HG02571 (cell line): ENCODE results near the gene SLC4A1.

Source experiments
- ATAC-seq: cut with Tn5 transposase; IDR thresholded peaks from one replicate; pipeline ENCODE4 v1.9.1; 2021; ENCODE audit warnings: mild to moderate bottlenecking, moderate library complexity; ENCODE audit not compliant: unreplicated experiment

Gene SLC4A1

GRCh38 chr17:44207319-44207718 is 60.6 kb downstream of the SLC4A1 start:
- ATAC-seq = no peak

GRCh38 chr17:44206825-44207155 is 61.1 kb downstream of the SLC4A1 start:
- no peak for ATAC-seq

GRCh38 chr17:44205962-44206824 is 61.7 kb downstream of the SLC4A1 start:
- ATAC-seq = no peak

DNA sequence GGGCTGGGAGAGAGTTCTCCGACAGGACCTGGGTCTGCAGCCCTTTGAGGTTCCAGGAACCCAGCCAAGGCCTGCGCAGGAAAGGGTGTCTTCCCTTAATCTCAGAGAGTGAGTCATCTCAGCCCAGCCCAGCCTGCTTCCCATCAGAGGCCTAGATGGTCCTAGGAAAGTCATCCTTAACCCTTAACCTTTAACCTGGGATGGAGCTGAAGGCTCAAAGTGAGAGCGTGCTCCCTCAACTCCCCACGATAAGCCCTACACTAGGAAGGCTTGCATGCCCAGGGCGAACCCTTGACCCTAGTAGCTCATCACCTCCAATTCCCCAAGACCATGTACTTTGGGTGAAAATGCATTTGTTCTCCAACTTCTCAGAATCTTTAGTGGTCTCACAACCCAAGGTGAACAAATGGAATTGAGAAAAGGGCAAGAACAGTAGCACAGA is 63.5 kb downstream of the SLC4A1 start:
- no peak for ATAC-seq

DNA sequence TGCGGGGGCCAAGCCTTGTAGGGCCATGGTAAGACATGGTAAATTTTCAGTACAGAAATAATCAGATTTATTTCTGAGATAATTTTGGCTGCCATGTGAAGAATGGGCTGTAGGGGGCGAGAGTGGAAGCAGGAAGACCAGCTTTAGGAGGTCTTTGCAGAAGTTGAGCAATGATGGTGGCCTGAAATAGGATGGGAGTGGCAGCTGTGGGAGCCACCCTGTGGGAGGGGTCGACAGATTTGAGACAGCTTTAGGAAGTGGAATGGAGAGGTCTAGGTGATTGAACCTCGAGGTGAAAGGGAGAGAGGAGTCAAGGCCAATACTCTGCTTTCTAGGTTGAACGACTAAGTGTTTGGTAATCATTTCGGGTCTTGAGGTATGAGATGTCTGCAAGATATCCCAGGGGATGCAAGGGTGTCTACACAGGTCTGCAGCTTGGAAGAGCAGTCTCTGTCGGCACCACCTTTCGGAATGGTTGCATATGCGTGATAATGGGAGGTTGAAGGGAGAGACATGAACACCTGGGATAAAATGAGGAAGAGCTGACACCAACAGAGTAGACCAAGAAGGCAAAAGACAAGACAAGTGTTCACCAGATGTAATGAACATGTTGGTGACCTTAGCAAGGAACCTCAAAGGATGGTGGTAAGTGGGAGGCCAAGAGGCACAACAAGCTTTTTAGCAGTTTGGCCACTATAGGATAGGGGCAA is 64.0 kb downstream of the SLC4A1 start:
- no peak for ATAC-seq

DNA sequence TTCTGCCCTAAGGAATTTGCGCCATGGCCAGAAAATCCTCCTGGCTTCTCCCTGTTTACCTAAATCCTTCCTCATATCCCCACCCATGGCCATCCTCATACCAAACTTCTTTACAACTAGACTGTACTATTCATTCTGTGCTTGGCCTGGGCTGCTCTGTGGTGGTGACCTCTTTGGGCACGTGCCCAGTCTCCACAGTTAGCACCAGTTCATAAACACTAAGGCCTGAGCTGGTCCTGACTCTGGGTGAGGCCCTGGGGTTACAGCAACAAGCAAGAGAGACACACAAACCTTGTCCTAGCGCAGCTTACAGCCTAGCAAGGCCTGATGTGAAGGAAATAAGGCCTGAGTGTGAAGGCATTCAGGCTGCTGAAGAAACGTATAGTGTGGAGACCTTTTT is 65.2 kb downstream of the SLC4A1 start:
- ATAC-seq = no peak

GRCh38 chr17:44200478-44201155 is 67.3 kb downstream of the SLC4A1 start:
- no peak for ATAC-seq

- ATAC-seq = peak; percentile 57
Measured at GRCh38 chr17:44199553-44200477, 68.1 kb downstream of the SLC4A1 start, which contains the start of gene ATXN7L3. ATXN7L3 (minus strand) TSS chr17:44199884; CDS start chr17:44198070, 1,814 bp downstream.

- ATAC-seq = peak; percentile 9
Measured at GRCh38 chr17:44198721-44199552, 69.0 kb downstream of the SLC4A1 start.
